NCI-H146 treated with DMSO at 0.1 percent for 48 hours (cell line): ENCODE data around the gene PCDHA1.

Experiments
- DNase-seq: peaks from one replicate; lab custom pipeline; 2025; ENCODE audit not compliant: unreplicated experiment; lab: John Stamatoyannopoulos, UW

The PCDHA1 gene

DNA sequence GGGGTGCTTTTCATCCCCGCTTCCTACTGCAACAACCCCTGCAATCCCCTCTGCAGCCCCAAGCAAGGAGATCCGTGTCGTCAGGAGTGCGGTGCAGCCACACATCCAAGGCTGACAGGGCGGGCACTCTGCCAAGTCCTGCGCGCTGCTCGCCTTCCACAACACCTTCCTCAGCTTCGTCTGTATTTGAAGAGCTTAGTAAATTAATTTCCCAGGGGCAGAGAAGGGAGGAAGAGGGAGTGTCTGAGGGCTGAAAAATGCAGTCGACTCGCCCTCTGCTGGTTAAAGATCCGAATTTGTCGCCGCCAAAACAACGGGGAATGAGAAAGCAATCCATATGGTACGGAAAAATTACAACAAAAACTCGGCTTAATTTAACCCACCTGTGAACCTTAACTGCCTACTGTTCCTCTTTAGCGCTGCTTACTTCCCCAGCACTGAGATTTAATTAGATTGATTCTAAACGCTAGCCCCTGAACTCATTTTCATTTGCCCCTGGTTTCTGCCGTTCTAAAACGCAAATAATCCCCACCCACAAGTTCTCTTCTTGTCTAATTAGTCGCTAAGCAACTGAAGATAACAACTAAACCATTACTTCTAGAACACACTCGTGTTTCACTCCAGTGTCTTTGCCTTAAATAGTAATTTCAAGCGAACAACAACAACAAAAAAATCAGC, 254.3 kb downstream of the PCDHA1 start:
- DNase-seq: peak; percentile 76

DNA sequence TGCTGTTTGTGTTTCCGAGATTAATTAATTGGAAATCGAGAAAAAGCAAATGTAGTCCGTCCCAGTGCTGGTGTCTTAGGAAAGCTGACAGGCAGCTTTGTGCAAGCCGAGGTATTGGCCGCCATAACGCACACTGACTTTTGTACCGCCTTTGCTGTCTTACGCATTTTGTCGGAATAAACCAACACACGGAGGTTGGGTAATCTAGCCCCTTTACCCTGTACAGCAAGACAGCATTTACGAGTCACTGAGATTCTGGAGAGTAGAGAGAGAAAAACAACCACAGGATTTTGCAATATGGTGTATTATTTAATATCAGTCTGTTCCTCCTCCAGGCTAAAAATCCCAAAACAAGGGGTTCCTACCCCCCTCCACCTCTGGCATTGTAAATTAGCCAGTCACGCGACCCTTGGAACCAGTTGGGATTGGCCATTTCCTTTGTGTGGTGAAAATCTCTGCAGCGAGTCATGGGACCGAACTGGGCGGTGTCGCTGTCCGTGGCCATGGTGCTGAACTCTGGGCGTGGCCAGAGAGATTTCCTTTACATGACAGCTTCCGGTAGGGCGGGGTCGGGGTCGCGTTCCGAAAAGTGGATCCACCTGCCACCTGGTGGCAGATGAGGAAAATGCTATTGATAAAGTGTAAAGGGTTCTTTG, 255.0 kb downstream of the PCDHA1 start:
- peak; percentile 93 for DNase-seq

DNA sequence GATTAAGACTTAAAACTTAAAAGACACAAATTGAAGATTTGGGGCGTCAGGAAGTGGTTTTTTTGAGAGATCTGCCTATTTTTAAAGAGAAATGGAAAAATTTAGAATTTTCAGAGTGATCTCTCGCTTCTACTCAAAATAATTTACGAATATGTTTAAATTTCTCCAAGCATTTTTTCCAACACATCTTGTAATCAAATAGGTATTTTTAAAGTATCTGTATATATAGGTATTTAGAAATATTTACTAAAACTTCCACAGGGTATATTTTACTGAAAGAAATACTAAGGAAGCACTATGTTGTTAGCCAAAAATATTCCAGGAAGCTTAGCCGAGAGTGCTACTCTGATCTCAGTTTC, 255.5 kb downstream of the PCDHA1 start:
- no peak for DNase-seq

GRCh38 chr5:141042555-141042954, 256.6 kb downstream of the PCDHA1 start:
- DNase-seq: no peak

- DNase-seq: peak; percentile 27
Observed at GRCh38 chr5:141050622-141051520, 264.9 kb downstream of the PCDHA1 start, which contains the start of gene PCDHB1. Gene PCDHB1 (plus strand): TSS chr5:141051374. CDS start chr5:141051471, 97 bp downstream.

- DNase-seq: no peak
Observed at GRCh38 chr5:141051521-141051866, 265.6 kb downstream of the PCDHA1 start.
